Neural progenitor cell (in vitro differentiated cells): ENCODE results near the gene GLT8D2. TPM values are rescaled to one million over a fixed set of nuclear protein-coding genes. Genes with fewer than 3 reads are reported as not detected.

ENCODE experiments used
- DNase-seq: peaks from one replicate; pipeline ENCODE4 v3.0.0-alpha.2; 2016; ENCODE audit warnings: low spot score
- H2AFZ ChIP-seq: fragments of 200-600 bp; sonication (generic); replicated peaks from 2 replicates; pipeline ENCODE4 v1.6.1; 2016; ENCODE audit warnings: antibody characterized with exemption
- H3F3A ChIP-seq: fragments of 200-600 bp; sonication (generic); 2 replicates; pipeline ENCODE4 v1.6.1; 2016; ENCODE audit warnings: antibody characterized with exemption, low read depth
- H3K27ac ChIP-seq: fragments of 200-600 bp; sonication (generic); 2 replicates; pipeline ENCODE4 v1.5.1; 2016; ENCODE audit warnings: mild to moderate bottlenecking
- H3K27me3 ChIP-seq: fragments of 200-600 bp; sonication (generic); 2 replicates; pipeline ENCODE4 v1.6.1; 2016; ENCODE audit warnings: mild to moderate bottlenecking, moderate library complexity
- H3K36me3 ChIP-seq: fragments of 200-600 bp; sonication (generic); 2 replicates; pipeline ENCODE4 v1.5.1; 2016
- H3K4me1 ChIP-seq: fragments of 200-600 bp; sonication (generic); 2 replicates; pipeline ENCODE4 v1.6.1; 2016; ENCODE audit warnings: mixed run types
- H3K4me2 ChIP-seq: fragments of 200-600 bp; sonication (generic); 2 replicates; pipeline ENCODE4 v1.6.1; 2016
- H3K4me3 ChIP-seq: fragments of 200-600 bp; sonication (generic); 2 replicates; pipeline ENCODE4 v1.5.1; 2016
- H3K79me2 ChIP-seq: fragments of 200-600 bp; sonication (generic); 2 replicates; pipeline ENCODE4 v1.6.1; 2016; ENCODE audit warnings: low read depth
- H3K9ac ChIP-seq: fragments of 200-600 bp; sonication (generic); 2 replicates; pipeline ENCODE4 v1.6.1; 2016
- H3K9me3 ChIP-seq: fragments of 200-600 bp; sonication (generic); 2 replicates; pipeline ENCODE4 v1.5.1; 2016; ENCODE audit warnings: low read depth
- H4K20me1 ChIP-seq: fragments of 200-600 bp; sonication (generic); 2 replicates; pipeline ENCODE4 v1.6.1; 2016; ENCODE audit warnings: low read depth
- H3K27ac Mint-ChIP-seq: 3 replicates; pipeline ENCODE4 v1.8.0; 2021; ENCODE audit warnings: mixed read lengths
- H3K27me3 Mint-ChIP-seq: 2 replicates; pipeline ENCODE4 v1.8.0; 2022; ENCODE audit warnings: low read depth, mild to moderate bottlenecking, inconsistent platforms, moderate library complexity, mixed read lengths; ENCODE audit not compliant: insufficient read depth
- H3K36me3 Mint-ChIP-seq: 3 replicates; pipeline ENCODE4 v1.8.0; 2021; ENCODE audit warnings: mixed read lengths
- H3K4me1 Mint-ChIP-seq: 3 replicates; pipeline ENCODE4 v1.8.0; 2021; ENCODE audit warnings: mixed read lengths
- H3K4me3 Mint-ChIP-seq: 3 replicates; pipeline ENCODE4 v1.8.0; 2021; ENCODE audit warnings: mild to moderate bottlenecking, moderate library complexity, mixed read lengths
- H3K9me3 Mint-ChIP-seq: 3 replicates; pipeline ENCODE4 v1.8.0; 2020; ENCODE audit warnings: mixed read lengths
- EZH2 ChIP-seq: fragments of 200-600 bp; sonication (generic); IDR thresholded peaks from 2 replicates; pipeline ENCODE4 v1.6.1; 2017; ENCODE audit warnings: antibody characterized with exemption, mild to moderate bottlenecking, moderate library complexity
- EZH2phosphoT487 ChIP-seq: fragments of 200-600 bp; sonication (generic); IDR thresholded peaks from 2 replicates; pipeline ENCODE4 v1.6.1; 2017; ENCODE audit warnings: antibody characterized with exemption
- total RNA-seq: library from RNA; depleted of rRNA; stranded (reverse); fragments of >200 nt; gene quantifications from 2 replicates; pipeline ENCODE4 v1.2.3, GENCODE V29; 2015; ENCODE audit warnings: low replicate concordance
- TF ChIP-seq, protein P1 (sequence below): fragments of 200-600 bp; sonication (generic); IDR thresholded peaks from 2 replicates; pipeline ENCODE4 v1.5.1; 2017; ENCODE audit warnings: antibody characterized with exemption, mild to moderate bottlenecking

The GLT8D2 gene
- total RNA-seq, 1 donor from 2014 or later, result 3.9 TPM

- no peak overlapping the region for H3K27ac Mint-ChIP-seq
Measured at GRCh38 chr12:104060791-104061190, 10.8 kb upstream of the GLT8D2 start.

GRCh38 chr12:104059963-104060362 is 10.0 kb upstream of the GLT8D2 start:
- Histone ChIP-seq H3K9ac (no peak overlapping the region), H3K36me3 (no peaks in the 10 kb centered on the region), H3K27ac (no peak overlapping the region), H3K4me1 (peaks cover 3% of the 10 kb centered on the region), H3K4me2 (no peak overlapping the region), H3F3A (no peaks in the 10 kb centered on the region), H3K27me3 (peaks cover 13% of the 10 kb centered on the region), H3K9me3 (no peaks in the 10 kb centered on the region), H2AFZ (no peak overlapping the region), H3K79me2 (no peaks in the 10 kb centered on the region), H4K20me1 (peaks cover 3% of the 10 kb centered on the region), H3K4me3 (no peak overlapping the region)
- no peak overlapping the region for H3K27ac Mint-ChIP-seq
- DNase-seq, result no peak
- no peak overlapping the region for H3K4me3 Mint-ChIP-seq
- H3K9me3 Mint-ChIP-seq, result no peaks in the 10 kb centered on the region
- H3K27me3 Mint-ChIP-seq, result peaks cover 5% of the 10 kb centered on the region
- TF ChIP-seq EZH2 (no peak), EZH2phosphoT487 (no peak)
- peaks cover 1% of the 10 kb centered on the region for H3K36me3 Mint-ChIP-seq
- peaks cover 3% of the 10 kb centered on the region for H3K4me1 Mint-ChIP-seq

More at GRCh38 chr12:104060791-104061190, 10.8 kb upstream of the GLT8D2 start:
- no peaks in the 10 kb centered on the region for H3K9me3 ChIP-seq
- H3K27me3 ChIP-seq, result peaks cover 21% of the 10 kb centered on the region
- no peak overlapping the region for H2AFZ ChIP-seq
- H3K36me3 ChIP-seq, result no peaks in the 10 kb centered on the region
- no peaks in the 10 kb centered on the region for H3K4me1 ChIP-seq
- H3F3A ChIP-seq, result no peaks in the 10 kb centered on the region
- H3K9ac ChIP-seq, result no peak overlapping the region
- H3K27me3 Mint-ChIP-seq, result peaks cover 7% of the 10 kb centered on the region
- H3K4me1 Mint-ChIP-seq, result peaks cover 11% of the 10 kb centered on the region
- no peak for DNase-seq
- H3K4me3 ChIP-seq, result no peak overlapping the region
- H4K20me1 ChIP-seq, result peaks cover 9% of the 10 kb centered on the region
- TF ChIP-seq, protein P1, sequence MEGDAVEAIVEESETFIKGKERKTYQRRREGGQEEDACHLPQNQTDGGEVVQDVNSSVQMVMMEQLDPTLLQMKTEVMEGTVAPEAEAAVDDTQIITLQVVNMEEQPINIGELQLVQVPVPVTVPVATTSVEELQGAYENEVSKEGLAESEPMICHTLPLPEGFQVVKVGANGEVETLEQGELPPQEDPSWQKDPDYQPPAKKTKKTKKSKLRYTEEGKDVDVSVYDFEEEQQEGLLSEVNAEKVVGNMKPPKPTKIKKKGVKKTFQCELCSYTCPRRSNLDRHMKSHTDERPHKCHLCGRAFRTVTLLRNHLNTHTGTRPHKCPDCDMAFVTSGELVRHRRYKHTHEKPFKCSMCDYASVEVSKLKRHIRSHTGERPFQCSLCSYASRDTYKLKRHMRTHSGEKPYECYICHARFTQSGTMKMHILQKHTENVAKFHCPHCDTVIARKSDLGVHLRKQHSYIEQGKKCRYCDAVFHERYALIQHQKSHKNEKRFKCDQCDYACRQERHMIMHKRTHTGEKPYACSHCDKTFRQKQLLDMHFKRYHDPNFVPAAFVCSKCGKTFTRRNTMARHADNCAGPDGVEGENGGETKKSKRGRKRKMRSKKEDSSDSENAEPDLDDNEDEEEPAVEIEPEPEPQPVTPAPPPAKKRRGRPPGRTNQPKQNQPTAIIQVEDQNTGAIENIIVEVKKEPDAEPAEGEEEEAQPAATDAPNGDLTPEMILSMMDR, result no peak
- no peak for TF ChIP-seq EZH2phosphoT487
- TF ChIP-seq EZH2, result no peak
- peaks cover 1% of the 10 kb centered on the region for H3K36me3 Mint-ChIP-seq
- no peaks in the 10 kb centered on the region for H3K9me3 Mint-ChIP-seq
- H3K4me3 Mint-ChIP-seq, result no peak overlapping the region
- no peak overlapping the region for H3K4me2 ChIP-seq
- no peak overlapping the region for H3K27ac ChIP-seq
- no peaks in the 10 kb centered on the region for H3K79me2 ChIP-seq

DNA sequence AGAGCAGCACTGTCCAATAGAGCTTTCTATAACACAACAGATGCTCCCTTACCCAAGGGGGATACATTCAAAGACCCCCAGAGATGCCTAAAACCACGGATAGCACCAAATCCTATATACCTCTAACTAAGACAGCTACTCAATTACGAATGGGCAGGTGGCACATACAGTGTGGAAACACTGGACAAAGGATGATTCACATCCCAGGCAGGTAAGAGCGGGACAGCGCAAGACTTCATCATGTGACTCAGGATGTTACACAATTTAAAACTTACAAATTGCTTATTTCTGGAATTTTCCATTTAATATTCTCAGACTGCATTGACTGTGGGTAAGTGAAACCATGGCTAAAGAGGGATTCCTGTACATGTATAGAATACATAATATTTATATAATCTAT is 8.8 kb upstream of the GLT8D2 start:
- H3K9me3 Mint-ChIP-seq, result no peaks in the 10 kb centered on the region
- Histone ChIP-seq H4K20me1 (no peaks in the 10 kb centered on the region), H3K79me2 (no peaks in the 10 kb centered on the region), H3K36me3 (no peaks in the 10 kb centered on the region), H3K4me3 (no peak overlapping the region), H3K9ac (no peak overlapping the region), H3K4me2 (no peak overlapping the region), H3K4me1 (peaks cover 8% of the 10 kb centered on the region), H3F3A (no peaks in the 10 kb centered on the region), H3K27ac (no peak overlapping the region), H3K27me3 (peaks cover 11% of the 10 kb centered on the region), H2AFZ (no peak overlapping the region), H3K9me3 (no peaks in the 10 kb centered on the region)
- no peak overlapping the region for H3K27ac Mint-ChIP-seq
- DNase-seq, result no peak
- peaks cover 5% of the 10 kb centered on the region for H3K27me3 Mint-ChIP-seq
- H3K4me1 Mint-ChIP-seq, result peaks cover 3% of the 10 kb centered on the region
- no peak overlapping the region for H3K4me3 Mint-ChIP-seq
- peaks cover 1% of the 10 kb centered on the region for H3K36me3 Mint-ChIP-seq
- TF ChIP-seq, protein P1, result no peak
- TF ChIP-seq EZH2, result no peak
- no peak for TF ChIP-seq EZH2phosphoT487

GRCh38 chr12:104057771-104058197 is 7.8 kb upstream of the GLT8D2 start:
- Histone ChIP-seq H3K36me3 (no peaks in the 10 kb centered on the region), H3K4me2 (no peak overlapping the region), H3K79me2 (no peaks in the 10 kb centered on the region), H3F3A (no peaks in the 10 kb centered on the region), H3K9ac (no peak overlapping the region), H2AFZ (no peak overlapping the region), H3K9me3 (no peaks in the 10 kb centered on the region), H3K4me3 (no peak overlapping the region), H3K4me1 (peaks cover 8% of the 10 kb centered on the region), H4K20me1 (no peaks in the 10 kb centered on the region), H3K27me3 (peaks cover 2% of the 10 kb centered on the region), H3K27ac (no peak overlapping the region)
- Mint-ChIP-seq H3K27ac (no peak overlapping the region), H3K27me3 (peaks cover 4% of the 10 kb centered on the region), H3K9me3 (no peaks in the 10 kb centered on the region), H3K36me3 (peaks cover 1% of the 10 kb centered on the region), H3K4me3 (no peak overlapping the region), H3K4me1 (no peaks in the 10 kb centered on the region)
- TF ChIP-seq, protein P1, result peak; percentile 75
- TF ChIP-seq EZH2phosphoT487, result no peak
- peak; percentile 46 for DNase-seq
